Endothelial cell of umbilical vein (primary cell): ENCODE data around the gene AGAP3. TPM values are rescaled to one million over a fixed set of nuclear protein-coding genes. Genes with fewer than 3 reads are reported as not detected.

Source experiments
- BruUV-seq: library from RNA; stranded (reverse); fragments of 400-500 nt; replicated peaks from 2 replicates; lab custom pipeline; 2021; lab: Mats Ljungman, UMichigan
- CTCF ChIA-PET: fragments of 300-600, 350-600 bp; sonication (Branson Sonifier 250); formaldehyde crosslinking; loops from one replicate; lab custom pipeline; 2021; ENCODE audit warnings: antibody characterized with exemption, inconsistent platforms; lab: Charles Lee
- POLR2A ChIA-PET: fragments of 300-600, 350-600 bp; sonication (Branson Sonifier 250); formaldehyde crosslinking; loops from one replicate; lab custom pipeline; 2021; ENCODE audit warnings: antibody characterized with exemption, inconsistent platforms; lab: Charles Lee
- DNase-seq: peaks from one replicate; pipeline ENCODE4 v3.0.0-alpha.2; 2011; ENCODE audit warnings: low read depth, low spot score
- FAIRE-seq: peaks from 2 replicates; lab custom pipeline; 2011; peaks lifted over from hg19 to GRCh38; lab: Jason Lieb, UNC
- H2AFZ ChIP-seq: 2 replicates; pipeline ENCODE4 v1.6.0; 2012; ENCODE audit warnings: low read depth, low read length, control low read depth, inconsistent platforms
- H3K27ac ChIP-seq: 2 replicates; pipeline ENCODE4 v1.5.1; 2011; ENCODE audit warnings: low read depth, mild to moderate bottlenecking, control low read depth, low read length, moderate library complexity; ENCODE audit not compliant: insufficient read depth
- H3K27me3 ChIP-seq, 2 experiments: 2 replicates each; pipeline versions ENCODE4 v1.6.0 to v1.6.1; 2011; ENCODE audit warnings: low read length in 2 of 2, mixed read lengths in 1 of 2; ENCODE audit not compliant: control insufficient read depth in 2 of 2, insufficient read depth in 2 of 2
- H3K36me3 ChIP-seq, 2 experiments: 2 replicates in 1 of 2; 3 replicates in 1 of 2; pipeline ENCODE4 v1.5.1; 2011; ENCODE audit warnings: low read length in 2 of 2, mild to moderate bottlenecking in 1 of 2, moderate library complexity in 1 of 2; ENCODE audit not compliant: control insufficient read depth in 2 of 2, insufficient read depth in 2 of 2; ENCODE audit errors: extremely low read depth in 1 of 2
- H3K4me1 ChIP-seq: 3 replicates; pipeline ENCODE4 v1.5.1; 2011; ENCODE audit warnings: mild to moderate bottlenecking, low read length; ENCODE audit not compliant: control insufficient read depth, insufficient read depth; ENCODE audit errors: extremely low read depth
- H3K4me2 ChIP-seq: 2 replicates; pipeline ENCODE4 v1.6.1; 2011; ENCODE audit warnings: low read length, control low read depth, mixed read lengths; ENCODE audit not compliant: insufficient read depth
- H3K4me3 ChIP-seq, 3 experiments: fragments of 200-600 bp in 1 of 3; sonication (generic), shearing (Covaris generic) in 1 of 3; replicated peaks in 1 of 3; 2 replicates each; pipeline ENCODE4 v1.5.1; 2011 to 2016; ENCODE audit warnings: control low read depth in 3 of 3, low read length in 3 of 3, mild to moderate bottlenecking in 2 of 3, inconsistent platforms in 1 of 3, low read depth in 1 of 3, moderate library complexity in 1 of 3; ENCODE audit not compliant: insufficient read depth in 1 of 3
- H3K79me2 ChIP-seq: 2 replicates; pipeline ENCODE4 v1.6.0; 2012; ENCODE audit warnings: low read length, inconsistent platforms; ENCODE audit not compliant: control insufficient read depth, insufficient read depth
- H3K9ac ChIP-seq: replicated peaks from 2 replicates; pipeline ENCODE3; 2011; ENCODE audit warnings: low read length, control low read depth; ENCODE audit not compliant: insufficient read depth; ENCODE audit errors: extremely low read depth
- H3K9me1 ChIP-seq: replicated peaks from 3 replicates; pipeline ENCODE4 v1.6.0; 2011; ENCODE audit warnings: mild to moderate bottlenecking, low read length; ENCODE audit not compliant: control insufficient read depth, insufficient read depth; ENCODE audit errors: extremely low read depth
- H3K9me3 ChIP-seq: replicated peaks from 2 replicates; pipeline ENCODE4 v1.5.1; 2012; ENCODE audit warnings: low read length, inconsistent platforms; ENCODE audit not compliant: control insufficient read depth, insufficient read depth
- H4K20me1 ChIP-seq: replicated peaks from 2 replicates; pipeline ENCODE3; 2011; ENCODE audit warnings: mild to moderate bottlenecking, low read length; ENCODE audit not compliant: control insufficient read depth, insufficient read depth; ENCODE audit errors: extremely low read depth
- CTCF ChIP-seq, 2 donors: IDR thresholded peaks; 1 replicate in 1 of 2; 2 replicates in 1 of 2; pipeline ENCODE4 v1.5.1; 2011; ENCODE audit warnings: low read length in 2 of 2, mild to moderate bottlenecking in 2 of 2, moderate library complexity in 2 of 2, control low read depth in 1 of 2, inconsistent platforms in 1 of 2, low read depth in 1 of 2; ENCODE audit not compliant: insufficient read depth in 1 of 2; ENCODE audit errors: extremely low read depth in 1 of 2
- EZH2 ChIP-seq: IDR thresholded peaks from 2 replicates; pipeline ENCODE4 v1.6.1; 2012; ENCODE audit warnings: borderline replicate concordance, low read depth, mild to moderate bottlenecking, moderate library complexity, low read length, inconsistent platforms; ENCODE audit not compliant: severe bottlenecking
- FOS ChIP-seq: IDR thresholded peaks from 2 replicates; pipeline ENCODE4 v1.6.1; 2011; ENCODE audit warnings: mild to moderate bottlenecking, low read length, moderate library complexity, borderline replicate concordance; ENCODE audit not compliant: insufficient read depth
- GATA2 ChIP-seq: IDR thresholded peaks from 2 replicates; pipeline ENCODE4 v1.7.0; 2011; ENCODE audit warnings: low read depth, mild to moderate bottlenecking, moderate library complexity, mixed read lengths, low read length; ENCODE audit not compliant: insufficient read length, insufficient read depth
- JUN ChIP-seq: IDR thresholded peaks from 2 replicates; pipeline ENCODE4 v1.6.1; 2011; ENCODE audit warnings: borderline replicate concordance, low read depth; ENCODE audit not compliant: insufficient read length, insufficient read depth
- MYC ChIP-seq: IDR thresholded peaks from one replicate; pipeline ENCODE4 v1.6.1; 2011; ENCODE audit warnings: mild to moderate bottlenecking, low read depth, low read length
- POLR2A ChIP-seq: IDR thresholded peaks from 2 replicates; pipeline ENCODE4 v1.6.1; 2012; ENCODE audit warnings: low read depth, mild to moderate bottlenecking, control low read depth, low read length
- POLR2AphosphoS5 ChIP-seq: IDR thresholded peaks from 2 replicates; pipeline ENCODE4 v1.6.1; 2012; ENCODE audit warnings: low read depth, mild to moderate bottlenecking, control low read depth, low read length, moderate library complexity; ENCODE audit not compliant: insufficient read depth
- dilution Hi-C: fragments of 300-500 bp; cut with MboI; formaldehyde crosslinking; loops from one replicate; pipeline ENCODE4 v1.15.0; 2019; ENCODE audit warnings: low sequenced_read_pairs; ENCODE audit not compliant: extremely low pct_ligation_motif_present
- intact Hi-C: fragments of 100-400 bp; cut with micrococcal nuclease; formaldehyde crosslinking; loops from one replicate; pipeline ENCODE4 v1.10.0; 2022
- polyA plus RNA-seq, 4 experiments: library from polyadenylated mRNA; depleted of rRNA in 3 of 4; stranded (reverse) in 3 of 4; unstranded in 1 of 4; fragments of >200 nt; gene quantifications; 2 replicates each; pipeline versions ENCODE4 v1.2.1 to v1.2.3, GENCODE V29; 2011 to 2012; ENCODE audit warnings: missing spikeins in 1 of 4
- total RNA-seq: library from RNA; stranded (reverse); gene quantifications from 2 replicates; pipeline ENCODE4 v1.2.3, GENCODE V29; 2021
- TF ChIP-seq, protein P1 (sequence below): IDR thresholded peaks from 2 replicates; pipeline ENCODE4 v1.6.1; 2011; ENCODE audit not compliant: insufficient read depth, insufficient read length

Gene AGAP3
- total and polyA plus RNA-seq, 2 donors (not counting 3 experiments of a cell fraction or from before 2014, with no cell fraction given): 171 to 174 TPM

DNA sequence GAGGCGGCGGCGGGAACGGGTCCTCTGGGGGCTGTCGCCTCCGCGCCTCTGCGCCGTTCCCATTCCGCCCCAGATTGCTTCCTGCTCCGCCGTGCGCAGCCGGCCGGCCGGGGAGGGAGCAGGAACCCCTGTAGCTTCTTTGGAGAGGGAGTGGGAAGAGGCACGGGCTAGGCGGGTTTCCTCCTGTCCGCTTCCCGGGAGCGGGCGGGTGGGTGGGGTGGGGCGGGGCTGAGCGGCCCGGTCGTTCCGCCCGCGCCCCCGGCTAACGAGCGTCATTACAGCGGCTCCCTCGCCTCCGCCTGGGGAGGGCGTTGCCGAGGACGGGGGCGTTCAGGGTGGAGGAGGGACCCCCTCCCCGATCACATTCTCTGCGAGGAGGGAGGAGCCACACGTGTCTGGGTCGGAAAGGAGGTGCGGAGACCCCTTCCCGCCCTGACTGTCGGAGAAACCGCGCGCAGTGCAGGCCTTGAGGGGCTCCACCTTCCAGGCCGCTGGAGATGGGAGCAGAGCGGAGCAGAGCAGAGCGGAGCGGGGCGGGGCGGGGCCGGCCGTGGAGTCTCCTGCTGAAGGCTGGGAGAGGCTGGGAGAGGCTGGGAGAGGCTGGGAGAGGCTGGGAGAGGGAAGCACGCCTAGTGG is 39.7 kb downstream of the AGAP3 start:
- Histone ChIP-seq H3K4me3 (no peak overlapping the region), H3K9me3 (no peaks in the 10 kb centered on the region), H3K4me1 (peaks cover 5% of the 10 kb centered on the region), H4K20me1 (peaks cover 2% of the 10 kb centered on the region), H3K79me2 (no peaks in the 10 kb centered on the region), H3K27ac (no peak overlapping the region), H3K9me1 (no peaks in the 10 kb centered on the region), H2AFZ (no peak overlapping the region), H3K36me3 (peaks cover 4 to 52% of the 10 kb centered on the region in 2 experiments), H3K9ac (no peak overlapping the region), H3K27me3 (no peaks in the 10 kb centered on the region), H3K4me2 (no peak overlapping the region)
- intact Hi-C loops: no loop called here
- ChIA-PET CTCF (interaction anchor here (0.6 kb wide), 1 partner anchor 885 kb away, joined by 3 read pairs; no protein-coding TSS in a partner anchor), POLR2A (interaction anchor here (0.6 kb wide), 1 partner anchor 34 kb away, joined by 3 read pairs; no protein-coding TSS in a partner anchor)
- no peak for FAIRE-seq
- BruUV-seq: no TSS peak
- dilution Hi-C loops: no loop called here
- no peak for DNase-seq
- no peak for TF ChIP-seq JUN
- TF ChIP-seq CTCF (IDR thresholded peaks at IDR 0.05; ENCODE audit: extremely low read depth in 1 of 2, insufficient read depth in 1 of 2, low read depth in 1 of 2, low read length in 2 of 2): no peak
- no peak for TF ChIP-seq EZH2
- no peak for TF ChIP-seq GATA2
- TF ChIP-seq, protein P1, sequence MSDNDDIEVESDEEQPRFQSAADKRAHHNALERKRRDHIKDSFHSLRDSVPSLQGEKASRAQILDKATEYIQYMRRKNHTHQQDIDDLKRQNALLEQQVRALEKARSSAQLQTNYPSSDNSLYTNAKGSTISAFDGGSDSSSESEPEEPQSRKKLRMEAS: no peak
- no peak for TF ChIP-seq POLR2AphosphoS5
- TF ChIP-seq MYC: no peak
- TF ChIP-seq POLR2A: no peak
- TF ChIP-seq FOS: no peak
